HL-60 (cell line): Measurements from ENCODE around the gene PIK3CB.

ENCODE experiments used
- CTCF ChIP-seq: IDR thresholded peaks from one replicate; pipeline ENCODE4 v1.5.1; 2011; ENCODE audit warnings: low read length, control low read depth, inconsistent platforms; ENCODE audit not compliant: insufficient read depth
- GABPA ChIP-seq: IDR thresholded peaks from 2 replicates; pipeline ENCODE4 v1.6.1; 2012; ENCODE audit warnings: low read depth
- POLR2AphosphoS5 ChIP-seq: IDR thresholded peaks from 2 replicates; pipeline ENCODE4 v1.6.1; 2012; ENCODE audit warnings: low read depth
- TF ChIP-seq, protein P1 (sequence below): IDR thresholded peaks from 2 replicates; pipeline ENCODE4 v1.6.1; 2012; ENCODE audit warnings: low read depth; ENCODE audit not compliant: insufficient replicate concordance

- TF ChIP-seq, protein P1, sequence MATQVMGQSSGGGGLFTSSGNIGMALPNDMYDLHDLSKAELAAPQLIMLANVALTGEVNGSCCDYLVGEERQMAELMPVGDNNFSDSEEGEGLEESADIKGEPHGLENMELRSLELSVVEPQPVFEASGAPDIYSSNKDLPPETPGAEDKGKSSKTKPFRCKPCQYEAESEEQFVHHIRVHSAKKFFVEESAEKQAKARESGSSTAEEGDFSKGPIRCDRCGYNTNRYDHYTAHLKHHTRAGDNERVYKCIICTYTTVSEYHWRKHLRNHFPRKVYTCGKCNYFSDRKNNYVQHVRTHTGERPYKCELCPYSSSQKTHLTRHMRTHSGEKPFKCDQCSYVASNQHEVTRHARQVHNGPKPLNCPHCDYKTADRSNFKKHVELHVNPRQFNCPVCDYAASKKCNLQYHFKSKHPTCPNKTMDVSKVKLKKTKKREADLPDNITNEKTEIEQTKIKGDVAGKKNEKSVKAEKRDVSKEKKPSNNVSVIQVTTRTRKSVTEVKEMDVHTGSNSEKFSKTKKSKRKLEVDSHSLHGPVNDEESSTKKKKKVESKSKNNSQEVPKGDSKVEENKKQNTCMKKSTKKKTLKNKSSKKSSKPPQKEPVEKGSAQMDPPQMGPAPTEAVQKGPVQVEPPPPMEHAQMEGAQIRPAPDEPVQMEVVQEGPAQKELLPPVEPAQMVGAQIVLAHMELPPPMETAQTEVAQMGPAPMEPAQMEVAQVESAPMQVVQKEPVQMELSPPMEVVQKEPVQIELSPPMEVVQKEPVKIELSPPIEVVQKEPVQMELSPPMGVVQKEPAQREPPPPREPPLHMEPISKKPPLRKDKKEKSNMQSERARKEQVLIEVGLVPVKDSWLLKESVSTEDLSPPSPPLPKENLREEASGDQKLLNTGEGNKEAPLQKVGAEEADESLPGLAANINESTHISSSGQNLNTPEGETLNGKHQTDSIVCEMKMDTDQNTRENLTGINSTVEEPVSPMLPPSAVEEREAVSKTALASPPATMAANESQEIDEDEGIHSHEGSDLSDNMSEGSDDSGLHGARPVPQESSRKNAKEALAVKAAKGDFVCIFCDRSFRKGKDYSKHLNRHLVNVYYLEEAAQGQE: no peak
- TF ChIP-seq CTCF: no peak
- TF ChIP-seq GABPA: no peak
- no peak for TF ChIP-seq POLR2AphosphoS5
These were observed 19.5 kb upstream of the PIK3CB start for GRCh38 chr3:138854204-138854603.
